HepG2 (cell line): Measurements from ENCODE around the gene SH3GL1. TPM values are rescaled to one million over a fixed set of nuclear protein-coding genes. Genes with fewer than 3 reads are reported as not detected.

Source experiments
- HNRNPUL1 ChIP-seq: fragments of 200-400 bp; formaldehyde crosslinking; IDR thresholded peaks from 2 replicates; pipeline ENCODE4 v1.6.1; 2017; ENCODE audit warnings: low read depth, mild to moderate bottlenecking, low read length, moderate library complexity
- MEF2D ChIP-seq: sonication (generic); formaldehyde crosslinking; IDR thresholded peaks from 2 replicates; pipeline ENCODE4 v1.5.1; 2020; ENCODE audit warnings: mild to moderate bottlenecking, missing genetic modification reagents
- NFATC3 ChIP-seq: sonication (generic); formaldehyde crosslinking; IDR thresholded peaks from 2 replicates; pipeline ENCODE4 v1.5.1; 2020; ENCODE audit warnings: mild to moderate bottlenecking, missing genetic modification reagents
- RAD21 ChIP-seq: fragments of 450-650 bp; formaldehyde crosslinking; IDR thresholded peaks from 2 replicates; pipeline ENCODE4 v1.5.0; 2020; ENCODE audit warnings: mild to moderate bottlenecking
- SOX5 ChIP-seq: IDR thresholded peaks from 2 replicates; pipeline ENCODE4 v1.6.1; 2016; ENCODE audit warnings: borderline replicate concordance
- SP5 ChIP-seq: IDR thresholded peaks from 2 replicates; pipeline ENCODE4 v1.6.1; 2016; ENCODE audit warnings: low read depth, borderline replicate concordance
- ZBTB33 ChIP-seq: sonication (generic); formaldehyde crosslinking; IDR thresholded peaks from 2 replicates; pipeline ENCODE4 v1.4.0; 2020; ENCODE audit warnings: missing genetic modification reagents
- ZFYVE20 ChIP-seq: sonication (generic); formaldehyde crosslinking; IDR thresholded peaks from 2 replicates; pipeline ENCODE4 v1.8.0; 2023; ENCODE audit warnings: low read depth, mild to moderate bottlenecking, moderate library complexity, missing genetic modification reagents, borderline replicate concordance
- ZNF274 ChIP-seq: sonication (generic); formaldehyde crosslinking; IDR thresholded peaks from 2 replicates; pipeline ENCODE4 v1.5.1; 2020; ENCODE audit warnings: mild to moderate bottlenecking, missing genetic modification reagents
- ZNF317 ChIP-seq: sonication (generic); formaldehyde crosslinking; IDR thresholded peaks from 2 replicates; pipeline ENCODE4 v1.5.0; 2020; ENCODE audit warnings: mild to moderate bottlenecking, missing genetic modification reagents
- ZNF367 ChIP-seq: sonication (generic); formaldehyde crosslinking; IDR thresholded peaks from 2 replicates; pipeline ENCODE4 v1.4.0; 2020; ENCODE audit warnings: missing genetic modification reagents, borderline replicate concordance
- ZNF382 ChIP-seq: sonication (generic); formaldehyde crosslinking; IDR thresholded peaks from 2 replicates; pipeline ENCODE4 v1.5.0; 2020; ENCODE audit warnings: missing genetic modification reagents, mild to moderate bottlenecking, borderline replicate concordance
- ZNF563 ChIP-seq: sonication (generic); formaldehyde crosslinking; IDR thresholded peaks from 2 replicates; pipeline ENCODE4 v1.8.0; 2022; ENCODE audit warnings: mild to moderate bottlenecking, moderate library complexity, missing genetic modification reagents
- ZNF580 ChIP-seq: IDR thresholded peaks from 2 replicates; pipeline ENCODE4 v1.6.1; 2016; ENCODE audit warnings: low read depth, borderline replicate concordance
- ZNF781 ChIP-seq: sonication (generic); formaldehyde crosslinking; IDR thresholded peaks from 2 replicates; pipeline ENCODE4 v1.5.1; 2020; ENCODE audit warnings: borderline replicate concordance, mild to moderate bottlenecking, missing genetic modification reagents; ENCODE audit errors: not compliant biosample characterization
- polyA plus RNA-seq, 8 experiments: library from polyadenylated mRNA; depleted of rRNA in 3 of 8; stranded (reverse) in 7 of 8; unstranded in 1 of 8; fragments of >200 nt; fragmentation: Illumina TruSeq in 4 of 8; extraction: Trizol in 4 of 8; gene quantifications; 2 replicates each; pipeline versions ENCODE4 v1.2.1 to v1.2.3, GENCODE V29; 2011 to 2016; ENCODE audit warnings: low read depth in 4 of 8, missing spikeins in 1 of 8, mixed read lengths in 1 of 8; ENCODE audit not compliant: insufficient read depth in 1 of 8
- total RNA-seq, 5 experiments: library from RNA; depleted of rRNA; stranded (reverse); fragments of >200 nt; fragmentation: Illumina TruSeq; extraction: Trizol; gene quantifications; 2 replicates each; pipeline ENCODE4 v1.2.3, GENCODE V29; 2016; ENCODE audit warnings: low read depth in 1 of 5
- TF ChIP-seq, protein P1 (sequence below): sonication (generic); formaldehyde crosslinking; IDR thresholded peaks from 2 replicates; pipeline ENCODE4 v1.9.0; 2021; ENCODE audit warnings: missing genetic modification reagents, borderline replicate concordance
- TF ChIP-seq, protein P2 (sequence below), 2 experiments: fragments of 450-650 bp in 1 of 2; sonication (generic) in 1 of 2; formaldehyde crosslinking; IDR thresholded peaks; 2 replicates each; pipeline versions ENCODE4 v1.5.0 to v1.8.0; 2020 to 2022; ENCODE audit warnings: mild to moderate bottlenecking in 1 of 2, missing genetic modification reagents in 1 of 2
- TF ChIP-seq, protein P3 (sequence below): sonication (generic); formaldehyde crosslinking; IDR thresholded peaks from 2 replicates; pipeline ENCODE4 v1.4.0; 2020; ENCODE audit warnings: missing genetic modification reagents, low read depth, mild to moderate bottlenecking, borderline replicate concordance
- TF ChIP-seq, protein P4 (sequence below): sonication (generic); formaldehyde crosslinking; IDR thresholded peaks from 2 replicates; pipeline ENCODE4 v1.5.0; 2020; ENCODE audit warnings: missing genetic modification reagents
- TF ChIP-seq, protein P5 (sequence below): sonication (generic); formaldehyde crosslinking; IDR thresholded peaks from 2 replicates; pipeline ENCODE4 v1.8.0; 2022; ENCODE audit warnings: low read depth, missing genetic modification reagents

Gene SH3GL1
- total and polyA plus RNA-seq, 2 of the 13 experiments (the other 11 are each of a cell fraction or from before 2014, with no cell fraction given): 33.0 to 45.1 TPM

DNA sequence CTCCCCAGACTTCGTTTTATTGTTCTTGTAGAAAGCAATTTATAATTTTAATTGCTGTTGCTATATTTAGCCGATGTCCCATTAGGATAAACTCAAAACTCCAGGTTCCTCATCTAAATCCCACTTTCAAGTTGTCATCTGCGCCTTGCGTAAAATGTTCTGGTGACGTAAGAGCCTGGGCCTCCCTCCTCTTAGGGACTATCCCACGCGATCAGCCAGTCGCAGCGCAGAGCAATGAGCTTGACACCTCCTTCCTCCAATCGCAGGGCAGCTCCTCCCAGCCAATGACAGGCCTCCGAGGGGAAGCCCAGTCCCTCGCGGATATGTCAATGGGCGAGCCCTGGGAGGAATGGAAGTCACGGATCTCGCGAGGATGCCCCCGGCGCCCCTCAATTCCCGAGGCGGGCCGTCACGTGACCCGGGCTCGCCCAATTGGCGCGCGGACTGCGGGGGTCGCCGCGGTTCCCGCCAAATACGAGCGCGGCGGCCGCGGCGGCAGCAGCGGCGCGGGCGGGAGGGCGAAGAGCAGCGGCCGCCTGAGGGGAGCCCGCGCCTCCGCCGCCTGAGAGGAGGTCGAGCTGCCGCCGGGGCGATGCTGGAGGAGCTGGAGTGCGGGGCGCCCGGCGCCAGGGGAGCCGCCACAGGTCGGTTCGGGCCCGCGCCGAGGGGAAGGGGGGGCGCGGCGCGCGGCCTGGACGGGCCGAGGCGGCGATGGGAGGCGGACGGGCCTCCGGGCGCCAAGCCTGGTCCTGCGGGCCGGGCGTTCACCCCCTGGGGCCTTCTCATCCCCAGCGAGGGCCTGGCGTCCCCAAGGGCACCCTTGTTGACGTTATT lies 2.0 kb upstream of the SH3GL1 start, which contains the start of gene CHAF1A (continued):
- TF ChIP-seq ZBTB33 (CRISPR knock-in tag) (no peak), HNRNPUL1 (no peak), MEF2D (CRISPR knock-in tag) (no peak), NFATC3 (no peak), ZNF367 (CRISPR knock-in tag) (no peak), ZNF382 (no peak), SOX5 (CRISPR knock-in tag) (no peak), ZNF274 (no peak), ZNF781 (no peak), ZNF563 (CRISPR knock-in tag) (peak; percentile 30; the same call in 1 of the 2 replicates), ZFYVE20 (CRISPR knock-in tag) (no peak; the same call in 1 of the 2 replicates), RAD21 (CRISPR knock-in tag) (peak; percentile 67), ZNF317 (CRISPR knock-in tag) (no peak), ZNF580 (CRISPR knock-in tag) (no peak), SP5 (CRISPR knock-in tag) (no peak)
- TF ChIP-seq, protein P1, sequence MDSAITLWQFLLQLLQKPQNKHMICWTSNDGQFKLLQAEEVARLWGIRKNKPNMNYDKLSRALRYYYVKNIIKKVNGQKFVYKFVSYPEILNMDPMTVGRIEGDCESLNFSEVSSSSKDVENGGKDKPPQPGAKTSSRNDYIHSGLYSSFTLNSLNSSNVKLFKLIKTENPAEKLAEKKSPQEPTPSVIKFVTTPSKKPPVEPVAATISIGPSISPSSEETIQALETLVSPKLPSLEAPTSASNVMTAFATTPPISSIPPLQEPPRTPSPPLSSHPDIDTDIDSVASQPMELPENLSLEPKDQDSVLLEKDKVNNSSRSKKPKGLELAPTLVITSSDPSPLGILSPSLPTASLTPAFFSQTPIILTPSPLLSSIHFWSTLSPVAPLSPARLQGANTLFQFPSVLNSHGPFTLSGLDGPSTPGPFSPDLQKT: no peak
- TF ChIP-seq, protein P2, sequence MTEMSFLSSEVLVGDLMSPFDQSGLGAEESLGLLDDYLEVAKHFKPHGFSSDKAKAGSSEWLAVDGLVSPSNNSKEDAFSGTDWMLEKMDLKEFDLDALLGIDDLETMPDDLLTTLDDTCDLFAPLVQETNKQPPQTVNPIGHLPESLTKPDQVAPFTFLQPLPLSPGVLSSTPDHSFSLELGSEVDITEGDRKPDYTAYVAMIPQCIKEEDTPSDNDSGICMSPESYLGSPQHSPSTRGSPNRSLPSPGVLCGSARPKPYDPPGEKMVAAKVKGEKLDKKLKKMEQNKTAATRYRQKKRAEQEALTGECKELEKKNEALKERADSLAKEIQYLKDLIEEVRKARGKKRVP (CRISPR knock-in tag; IDR thresholded peaks at IDR 0.05): no peak; a peak in 1 of 4 replicates
- TF ChIP-seq, protein P3, sequence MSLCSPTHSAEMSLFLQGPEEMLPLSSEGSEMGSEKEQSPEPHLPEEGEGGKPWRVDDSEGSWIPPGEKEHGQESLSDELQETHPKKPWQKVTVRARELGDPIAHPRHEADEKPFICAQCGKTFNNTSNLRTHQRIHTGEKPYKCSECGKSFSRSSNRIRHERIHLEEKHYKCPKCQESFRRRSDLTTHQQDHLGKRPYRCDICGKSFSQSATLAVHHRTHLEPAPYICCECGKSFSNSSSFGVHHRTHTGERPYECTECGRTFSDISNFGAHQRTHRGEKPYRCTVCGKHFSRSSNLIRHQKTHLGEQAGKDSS (CRISPR knock-in tag): 0 out of 2 replicates have a peak, but pooled peaks have one; percentile 20
- TF ChIP-seq, protein P4, sequence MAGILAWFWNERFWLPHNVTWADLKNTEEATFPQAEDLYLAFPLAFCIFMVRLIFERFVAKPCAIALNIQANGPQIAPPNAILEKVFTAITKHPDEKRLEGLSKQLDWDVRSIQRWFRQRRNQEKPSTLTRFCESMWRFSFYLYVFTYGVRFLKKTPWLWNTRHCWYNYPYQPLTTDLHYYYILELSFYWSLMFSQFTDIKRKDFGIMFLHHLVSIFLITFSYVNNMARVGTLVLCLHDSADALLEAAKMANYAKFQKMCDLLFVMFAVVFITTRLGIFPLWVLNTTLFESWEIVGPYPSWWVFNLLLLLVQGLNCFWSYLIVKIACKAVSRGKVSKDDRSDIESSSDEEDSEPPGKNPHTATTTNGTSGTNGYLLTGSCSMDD (CRISPR knock-in tag): no peak
- TF ChIP-seq, protein P5, sequence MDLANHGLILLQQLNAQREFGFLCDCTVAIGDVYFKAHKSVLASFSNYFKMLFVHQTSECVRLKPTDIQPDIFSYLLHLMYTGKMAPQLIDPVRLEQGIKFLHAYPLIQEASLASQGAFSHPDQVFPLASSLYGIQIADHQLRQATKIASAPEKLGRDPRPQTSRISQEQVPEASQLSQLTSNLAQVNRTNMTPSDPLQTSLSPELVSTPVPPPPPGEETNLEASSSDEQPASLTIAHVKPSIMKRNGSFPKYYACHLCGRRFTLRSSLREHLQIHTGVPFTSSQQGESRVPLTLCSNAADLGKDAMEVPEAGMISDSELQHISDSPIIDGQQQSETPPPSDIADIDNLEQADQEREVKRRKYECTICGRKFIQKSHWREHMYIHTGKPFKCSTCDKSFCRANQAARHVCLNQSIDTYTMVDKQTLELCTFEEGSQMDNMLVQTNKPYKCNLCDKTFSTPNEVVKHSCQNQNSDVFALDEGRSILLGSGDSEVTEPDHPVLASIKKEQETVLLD (CRISPR knock-in tag): no peak
